ENCODE measurements around the gene KLK10. TPM values are rescaled to one million over a fixed set of nuclear protein-coding genes. Genes with fewer than 3 reads are reported as not detected.

Gene KLK10
- total RNA-seq, 1 experiment from 2014 or later: 33.6 TPM

DNA sequence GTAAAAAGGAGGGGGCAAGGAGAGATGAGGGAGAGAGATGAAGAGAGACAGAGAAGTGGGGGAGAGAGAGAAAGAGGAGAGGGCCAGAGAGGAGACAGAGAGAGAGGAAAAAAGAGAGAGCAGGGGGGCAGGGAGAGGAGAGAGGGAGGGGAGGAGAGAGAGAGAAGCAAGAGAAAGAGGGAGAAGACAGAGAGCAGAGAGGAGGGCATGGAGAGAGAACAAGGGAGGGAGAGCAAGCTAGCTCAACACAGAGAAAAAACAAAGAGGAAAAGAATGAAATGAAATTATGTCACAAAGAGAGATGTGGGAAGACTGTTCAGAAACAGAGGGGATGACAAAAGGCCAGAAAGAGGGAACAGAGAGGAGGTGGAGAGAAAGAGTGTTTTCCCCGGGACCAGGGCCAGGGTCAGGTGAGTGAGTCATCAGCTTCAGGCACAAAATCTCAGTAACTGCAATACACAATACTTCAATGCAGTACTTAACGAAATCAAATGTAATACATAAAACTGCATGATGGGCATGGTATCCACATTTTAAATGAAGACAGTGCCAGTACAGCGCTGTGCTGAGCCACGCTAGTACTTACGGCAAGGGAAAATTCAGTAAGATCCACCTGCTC, 40.6 kb downstream of the KLK10 start:
- Histone ChIP-seq H3K4me1 (ENCODE audit: control insufficient read depth in 1 of 2, insufficient read depth in 2 of 2, low read length in 2 of 2) (peaks cover 39 to 80% of the 10 kb centered on the region in 2 experiments), H4K20me1 (ENCODE audit: insufficient read depth) (no peaks in the 10 kb centered on the region), H3K9me2 (ENCODE audit: insufficient read depth) (no peaks in the 10 kb centered on the region), H3K27me3 (ENCODE audit: insufficient read depth, low read length) (no peaks in the 10 kb centered on the region), H3K36me3 (ENCODE audit: control insufficient read depth in 1 of 2, insufficient read depth in 2 of 2, low read length in 2 of 2) (no peaks in the 10 kb centered on the region), H3K4me3 (replicated peaks in 1 of 2; ENCODE audit: low read depth in 1 of 2, low read length in 2 of 2) (no peak overlapping the region), H3K4me2 (ENCODE audit: low read length) (peak overlapping the region; percentile 48), H3K9ac (ENCODE audit: low read length) (0 out of 2 replicates have a peak overlapping the region, but pooled peaks have one; percentile 25), H3K27ac (ENCODE audit: low read depth, low read length) (peak overlapping the region; percentile 19; the same call in 1 of the 2 replicates), H3K79me2 (ENCODE audit: insufficient read depth, low read length) (no peaks in the 10 kb centered on the region), H2AFZ (ENCODE audit: low read depth, low read length, poor library complexity, severe bottlenecking) (no peak overlapping the region), H3K9me3 (ENCODE audit: control insufficient read depth in 1 of 2, insufficient read depth in 1 of 2, low read depth in 1 of 2, low read length in 2 of 2) (no peaks in the 10 kb centered on the region)
- POLR2A ChIA-PET: interaction anchor here (1.0 kb wide), 1 partner anchor 10 kb away, joined by 3 read pairs; no protein-coding TSS in a partner anchor
- TF ChIP-seq POLR2A (IDR thresholded peaks at IDR 0.05; ENCODE audit: borderline replicate concordance, extremely low read depth, insufficient read depth, insufficient read length) (no peak), EGR1 (IDR thresholded peaks at IDR 0.05; ENCODE audit: low read depth) (no peak), ZNF274 (IDR thresholded peaks at IDR 0.05; ENCODE audit: low read depth, low read length) (no peak), TCF7L2 (IDR thresholded peaks at IDR 0.05; ENCODE audit: borderline replicate concordance, extremely low read depth, insufficient read depth, insufficient read length) (no peak), SP1 (IDR thresholded peaks at IDR 0.05; ENCODE audit: low read depth) (no peak), FOSL1 (IDR thresholded peaks at IDR 0.05; ENCODE audit: low read depth) (peak; percentile 64), ZFX (IDR thresholded peaks at IDR 0.05) (no peak), JUND (IDR thresholded peaks at IDR 0.05) (peak; percentile 64), RAD21 (IDR thresholded peaks at IDR 0.05; ENCODE audit: low read depth) (no peak), CEBPB (IDR thresholded peaks at IDR 0.05; ENCODE audit: low read depth) (no peak)
- TF ChIP-seq, protein P1, sequence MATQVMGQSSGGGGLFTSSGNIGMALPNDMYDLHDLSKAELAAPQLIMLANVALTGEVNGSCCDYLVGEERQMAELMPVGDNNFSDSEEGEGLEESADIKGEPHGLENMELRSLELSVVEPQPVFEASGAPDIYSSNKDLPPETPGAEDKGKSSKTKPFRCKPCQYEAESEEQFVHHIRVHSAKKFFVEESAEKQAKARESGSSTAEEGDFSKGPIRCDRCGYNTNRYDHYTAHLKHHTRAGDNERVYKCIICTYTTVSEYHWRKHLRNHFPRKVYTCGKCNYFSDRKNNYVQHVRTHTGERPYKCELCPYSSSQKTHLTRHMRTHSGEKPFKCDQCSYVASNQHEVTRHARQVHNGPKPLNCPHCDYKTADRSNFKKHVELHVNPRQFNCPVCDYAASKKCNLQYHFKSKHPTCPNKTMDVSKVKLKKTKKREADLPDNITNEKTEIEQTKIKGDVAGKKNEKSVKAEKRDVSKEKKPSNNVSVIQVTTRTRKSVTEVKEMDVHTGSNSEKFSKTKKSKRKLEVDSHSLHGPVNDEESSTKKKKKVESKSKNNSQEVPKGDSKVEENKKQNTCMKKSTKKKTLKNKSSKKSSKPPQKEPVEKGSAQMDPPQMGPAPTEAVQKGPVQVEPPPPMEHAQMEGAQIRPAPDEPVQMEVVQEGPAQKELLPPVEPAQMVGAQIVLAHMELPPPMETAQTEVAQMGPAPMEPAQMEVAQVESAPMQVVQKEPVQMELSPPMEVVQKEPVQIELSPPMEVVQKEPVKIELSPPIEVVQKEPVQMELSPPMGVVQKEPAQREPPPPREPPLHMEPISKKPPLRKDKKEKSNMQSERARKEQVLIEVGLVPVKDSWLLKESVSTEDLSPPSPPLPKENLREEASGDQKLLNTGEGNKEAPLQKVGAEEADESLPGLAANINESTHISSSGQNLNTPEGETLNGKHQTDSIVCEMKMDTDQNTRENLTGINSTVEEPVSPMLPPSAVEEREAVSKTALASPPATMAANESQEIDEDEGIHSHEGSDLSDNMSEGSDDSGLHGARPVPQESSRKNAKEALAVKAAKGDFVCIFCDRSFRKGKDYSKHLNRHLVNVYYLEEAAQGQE (IDR thresholded peaks at IDR 0.05; ENCODE audit: low read depth): no peak
- TF ChIP-seq, protein P2, sequence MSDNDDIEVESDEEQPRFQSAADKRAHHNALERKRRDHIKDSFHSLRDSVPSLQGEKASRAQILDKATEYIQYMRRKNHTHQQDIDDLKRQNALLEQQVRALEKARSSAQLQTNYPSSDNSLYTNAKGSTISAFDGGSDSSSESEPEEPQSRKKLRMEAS (IDR thresholded peaks at IDR 0.05): no peak
- TF ChIP-seq, protein P3, sequence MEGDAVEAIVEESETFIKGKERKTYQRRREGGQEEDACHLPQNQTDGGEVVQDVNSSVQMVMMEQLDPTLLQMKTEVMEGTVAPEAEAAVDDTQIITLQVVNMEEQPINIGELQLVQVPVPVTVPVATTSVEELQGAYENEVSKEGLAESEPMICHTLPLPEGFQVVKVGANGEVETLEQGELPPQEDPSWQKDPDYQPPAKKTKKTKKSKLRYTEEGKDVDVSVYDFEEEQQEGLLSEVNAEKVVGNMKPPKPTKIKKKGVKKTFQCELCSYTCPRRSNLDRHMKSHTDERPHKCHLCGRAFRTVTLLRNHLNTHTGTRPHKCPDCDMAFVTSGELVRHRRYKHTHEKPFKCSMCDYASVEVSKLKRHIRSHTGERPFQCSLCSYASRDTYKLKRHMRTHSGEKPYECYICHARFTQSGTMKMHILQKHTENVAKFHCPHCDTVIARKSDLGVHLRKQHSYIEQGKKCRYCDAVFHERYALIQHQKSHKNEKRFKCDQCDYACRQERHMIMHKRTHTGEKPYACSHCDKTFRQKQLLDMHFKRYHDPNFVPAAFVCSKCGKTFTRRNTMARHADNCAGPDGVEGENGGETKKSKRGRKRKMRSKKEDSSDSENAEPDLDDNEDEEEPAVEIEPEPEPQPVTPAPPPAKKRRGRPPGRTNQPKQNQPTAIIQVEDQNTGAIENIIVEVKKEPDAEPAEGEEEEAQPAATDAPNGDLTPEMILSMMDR (IDR thresholded peaks at IDR 0.05 in 2 of 3, conservative IDR thresholded peaks at IDR 0.05 in 1 of 3; ENCODE audit: borderline replicate concordance in 1 of 3, insufficient read depth in 1 of 3, low read depth in 2 of 3, low read length in 2 of 3): no peak
- ATAC-seq (no peak), DNase-seq (ENCODE audit: low read depth, low spot score) (no peak)
- RAD21 ChIA-PET (ENCODE audit: low non-redundant PET in 1 of 2, low total read pairs in 2 of 2, uncharacterized antibody in 2 of 2, unreplicated experiment in 2 of 2): no interaction called here
- BruUV-seq (replicated peaks): no TSS peak
- intact Hi-C loops (cut with micrococcal nuclease): no loop called here
- CTCF ChIA-PET: interaction anchor here (1.2 kb wide), 1 partner anchor 38 kb away, joined by 4 read pairs; no protein-coding TSS in a partner anchor
